A549 treated with AZD2906 at 1 μM for 4 hours (cell line): ENCODE results near the gene TUBB8. TPM values are rescaled to one million over a fixed set of nuclear protein-coding genes. Genes with fewer than 3 reads are reported as not detected.

ENCODE experiments used
- total RNA-seq: library from RNA; stranded (reverse); fragments of 200-300 nt; extraction: Qiagen RNA extraction; gene quantifications from 5 replicates; pipeline ENCODE4 v1.2.3, GENCODE V29; 2022

The TUBB8 gene
- 0.05 to 0.12 TPM (median 0.07 TPM) in 3 of 5 replicates, not detected in the others for total RNA-seq

DNA sequence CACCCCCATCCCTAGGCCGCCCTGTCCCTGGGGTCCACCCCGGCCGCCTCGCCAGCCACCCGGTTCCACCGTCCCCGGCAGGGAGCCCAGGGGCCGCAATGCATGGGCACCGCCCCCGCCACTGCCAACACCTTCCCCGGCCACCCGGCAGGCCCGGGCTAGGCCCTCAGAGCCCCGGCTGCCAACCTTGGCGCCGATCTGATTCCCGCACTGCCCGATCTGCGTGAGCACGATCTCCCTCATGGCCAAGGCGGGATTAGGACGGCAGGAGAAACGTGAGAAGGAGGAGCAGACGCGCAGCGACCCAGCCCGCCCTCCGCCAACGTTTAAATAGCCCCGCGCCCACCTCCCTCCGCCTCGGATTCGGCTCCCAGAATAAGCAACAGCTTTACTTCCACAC is at the start of gene TUBB8:
TUBB8 (minus strand) TSS at position 301 of the 400 bp plus-strand sequence; CDS start at position 243, 58 bp downstream.

Other genes with a start within 250 kb of the TUBB8 start
- 35.0 to 48.6 TPM (median 42.6 TPM) in 5 replicates for gene ZMYND11, start 86.2 kb upstream of the TUBB8 start, total RNA-seq